K562 (cell line): ENCODE data around the gene FGFR4.

ENCODE experiments used
- BRCA1 ChIP-seq, 2 experiments: fragments of 450-650 bp in 1 of 2; sonication (generic) in 1 of 2; formaldehyde crosslinking in 1 of 2; IDR thresholded peaks; 2 replicates each; pipeline versions ENCODE4 v1.5.0 to v1.6.1; 2017 to 2020; ENCODE audit warnings: mild to moderate bottlenecking in 1 of 2, missing genetic modification reagents in 1 of 2
- CHD2 ChIP-seq: IDR thresholded peaks from 2 replicates; pipeline ENCODE4 v1.6.1; 2011; ENCODE audit warnings: low read depth, low read length
- HDAC2 ChIP-seq: fragments of 450-650 bp; IDR thresholded peaks from 2 replicates; pipeline ENCODE4 v1.6.1; 2016; ENCODE audit warnings: mild to moderate bottlenecking
- PHB2 ChIP-seq: fragments of 450-650 bp; IDR thresholded peaks from 2 replicates; pipeline ENCODE4 v1.6.1; 2017; ENCODE audit warnings: low read depth
- POLR2A ChIP-seq: fragments of 450-650 bp; conservative IDR thresholded peaks from 2 replicates; pipeline ENCODE4 v1.6.1; 2016
- POLR2AphosphoS5 ChIP-seq: IDR thresholded peaks from 2 replicates; pipeline ENCODE4 v1.6.1; 2011; ENCODE audit warnings: mild to moderate bottlenecking, low read depth, low read length, moderate library complexity; ENCODE audit not compliant: control insufficient read depth, insufficient read depth
- SIN3A ChIP-seq, 2 experiments: fragments of 150-350 bp in 1 of 2; IDR thresholded peaks; 2 replicates each; pipeline ENCODE4 v1.6.1; 2011 to 2016; ENCODE audit warnings: borderline replicate concordance in 2 of 2, low read depth in 2 of 2, low read length in 2 of 2, mild to moderate bottlenecking in 2 of 2, moderate library complexity in 2 of 2; ENCODE audit not compliant: control insufficient read depth in 1 of 2
- TF ChIP-seq, protein P1 (sequence below): sonication (generic); formaldehyde crosslinking; IDR thresholded peaks from 2 replicates; pipeline ENCODE4 v1.8.1; 2023; ENCODE audit warnings: mild to moderate bottlenecking, missing genetic modification reagents, moderate library complexity

DNA sequence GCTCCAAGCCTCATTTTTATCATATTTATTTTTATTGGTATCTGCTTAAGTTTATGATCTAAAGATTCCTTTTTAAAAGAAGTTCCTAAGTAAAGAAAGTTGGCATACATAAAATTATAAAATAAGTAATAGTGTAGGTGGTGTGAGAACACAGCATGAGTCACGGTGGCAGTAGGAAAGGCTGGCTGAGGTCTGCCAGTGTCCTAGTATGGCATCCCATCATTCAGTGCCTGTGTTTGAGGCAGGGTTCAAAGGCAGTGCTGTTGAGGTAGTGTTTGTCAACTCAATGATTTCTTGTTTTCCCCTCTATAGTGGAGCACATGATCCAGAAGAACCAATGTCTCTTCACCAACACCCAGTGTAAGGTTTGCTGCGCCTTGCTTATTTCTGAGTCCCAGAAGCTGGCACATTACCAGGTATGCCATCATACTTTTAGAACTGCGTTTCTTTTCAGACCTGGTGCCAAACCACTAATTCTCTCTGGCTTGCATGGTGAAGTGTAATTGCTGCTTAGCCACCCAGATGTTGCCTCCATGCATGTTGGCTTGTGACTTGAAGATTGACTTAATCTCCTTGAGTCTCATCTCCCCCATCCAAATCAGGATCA, 45.8 kb upstream of the FGFR4 start:
- TF ChIP-seq CHD2 (no peak), POLR2A (no peak), SIN3A (IDR thresholded peaks at IDR 0.05; ENCODE audit: borderline replicate concordance in 2 of 2, control insufficient read depth in 1 of 2, low read depth in 2 of 2, low read length in 2 of 2) (no peak), HDAC2 (no peak), POLR2AphosphoS5 (no peak), BRCA1 (IDR thresholded peaks at IDR 0.05) (no peak), BRCA1 (CRISPR knock-in tag; IDR thresholded peaks at IDR 0.05) (no peak), PHB2 (no peak)
- TF ChIP-seq, protein P1, sequence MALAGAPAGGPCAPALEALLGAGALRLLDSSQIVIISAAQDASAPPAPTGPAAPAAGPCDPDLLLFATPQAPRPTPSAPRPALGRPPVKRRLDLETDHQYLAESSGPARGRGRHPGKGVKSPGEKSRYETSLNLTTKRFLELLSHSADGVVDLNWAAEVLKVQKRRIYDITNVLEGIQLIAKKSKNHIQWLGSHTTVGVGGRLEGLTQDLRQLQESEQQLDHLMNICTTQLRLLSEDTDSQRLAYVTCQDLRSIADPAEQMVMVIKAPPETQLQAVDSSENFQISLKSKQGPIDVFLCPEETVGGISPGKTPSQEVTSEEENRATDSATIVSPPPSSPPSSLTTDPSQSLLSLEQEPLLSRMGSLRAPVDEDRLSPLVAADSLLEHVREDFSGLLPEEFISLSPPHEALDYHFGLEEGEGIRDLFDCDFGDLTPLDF (CRISPR knock-in tag), result no peak
